BJ (cell line): ENCODE data around the gene AMZ1. TPM values are rescaled to one million over a fixed set of nuclear protein-coding genes. Genes with fewer than 3 reads are reported as not detected.
A peak's percentile ranks its signal among the peaks of the same experiment; 100 is the strongest.

Experiments used
- CTCF ChIA-PET: fragments of 350-600 bp; formaldehyde crosslinking; extraction: SDS; loops from one replicate; lab custom pipeline; 2021; ENCODE audit warnings: antibody characterized with exemption, inconsistent platforms; lab: Yijun Ruan, JAX
- POLR2A ChIA-PET: fragments of 300-600 bp; sonication (Branson Sonifier 250); formaldehyde crosslinking; extraction: SDS; loops from one replicate; lab custom pipeline; 2021; ENCODE audit warnings: antibody characterized with exemption; lab: Charles Lee
- DNase-seq: peaks from one replicate; pipeline ENCODE4 v3.0.0-alpha.2; 2011; ENCODE audit warnings: low read depth
- H3K27me3 ChIP-seq: 2 replicates; pipeline ENCODE4 v1.6.0; 2011; ENCODE audit warnings: low read length; ENCODE audit not compliant: control insufficient read depth, insufficient read depth
- H3K36me3 ChIP-seq: 2 replicates; pipeline ENCODE4 v1.5.1; 2011; ENCODE audit warnings: low read length; ENCODE audit not compliant: control insufficient read depth, insufficient read depth
- H3K4me3 ChIP-seq: 2 replicates; pipeline ENCODE4 v1.5.1; 2011; ENCODE audit warnings: low read depth, mild to moderate bottlenecking, control low read depth, low read length
- polyA plus RNA-seq: library from polyadenylated mRNA; depleted of rRNA; stranded (reverse); fragments of >200 nt; gene quantifications from 2 replicates; pipeline ENCODE4 v1.2.3, GENCODE V29; 2011
- TF ChIP-seq, protein P1 (sequence below): IDR thresholded peaks from 2 replicates; pipeline ENCODE4 v1.5.1; 2011; ENCODE audit warnings: low read depth, mild to moderate bottlenecking, control low read depth, inconsistent platforms, low read length, moderate library complexity; ENCODE audit not compliant: insufficient read depth

The AMZ1 gene
- polyA plus RNA-seq, 1 experiment, result 3.7 TPM

DNA sequence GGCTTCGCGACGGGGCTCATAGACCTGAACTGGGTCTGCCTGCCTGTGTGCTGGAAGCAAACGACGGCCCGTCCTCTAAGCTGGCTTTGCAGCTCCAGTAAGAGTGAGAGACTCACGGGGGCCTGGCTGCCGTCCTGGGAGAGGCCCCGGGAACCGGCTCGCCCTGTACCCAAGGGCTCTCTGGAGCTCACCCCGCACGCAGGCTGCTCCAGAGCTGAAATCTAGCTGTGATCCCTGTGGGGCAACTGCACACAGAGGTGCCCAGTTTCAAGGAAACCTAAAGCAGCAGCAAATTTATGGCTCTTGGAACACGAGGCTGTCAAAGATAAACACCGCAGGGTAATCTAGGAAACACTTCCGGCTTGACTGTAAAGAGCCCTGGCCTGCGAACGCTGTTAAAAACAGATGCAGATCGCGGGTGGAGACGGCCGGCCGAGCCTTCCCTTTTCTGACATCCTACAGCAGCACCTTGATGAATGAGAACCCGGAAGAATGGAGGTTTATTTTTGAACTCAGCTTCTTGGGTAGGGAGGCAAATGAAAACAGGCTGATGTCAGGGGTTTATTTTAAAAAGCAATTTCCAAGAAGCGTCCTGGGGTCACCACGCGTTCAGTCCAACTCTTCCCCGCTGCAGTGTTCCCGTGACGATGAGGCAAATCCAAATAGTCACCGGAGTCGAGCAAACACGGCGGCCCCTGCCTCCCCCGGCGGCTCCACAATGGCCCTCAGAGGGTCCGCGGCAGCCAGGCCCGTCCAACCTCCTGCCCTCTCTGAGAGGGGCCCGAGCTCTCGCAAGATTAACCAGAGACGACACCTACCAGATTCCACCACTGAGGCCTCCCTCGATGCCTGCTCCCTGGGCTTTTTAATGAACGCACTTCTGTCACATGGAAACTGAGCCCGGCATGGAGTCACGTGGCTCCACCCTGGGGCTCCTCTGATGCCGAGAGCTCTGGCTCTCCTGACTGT lies 29.6 kb downstream of the AMZ1 start:
- no peak overlapping the region for H3K4me3 ChIP-seq
- ChIA-PET POLR2A (no interaction called here), CTCF (interaction anchor here (1.5 kb wide), 1 partner anchor 9 kb away, joined by 4 read pairs; no protein-coding TSS in a partner anchor)
- TF ChIP-seq, protein P1, sequence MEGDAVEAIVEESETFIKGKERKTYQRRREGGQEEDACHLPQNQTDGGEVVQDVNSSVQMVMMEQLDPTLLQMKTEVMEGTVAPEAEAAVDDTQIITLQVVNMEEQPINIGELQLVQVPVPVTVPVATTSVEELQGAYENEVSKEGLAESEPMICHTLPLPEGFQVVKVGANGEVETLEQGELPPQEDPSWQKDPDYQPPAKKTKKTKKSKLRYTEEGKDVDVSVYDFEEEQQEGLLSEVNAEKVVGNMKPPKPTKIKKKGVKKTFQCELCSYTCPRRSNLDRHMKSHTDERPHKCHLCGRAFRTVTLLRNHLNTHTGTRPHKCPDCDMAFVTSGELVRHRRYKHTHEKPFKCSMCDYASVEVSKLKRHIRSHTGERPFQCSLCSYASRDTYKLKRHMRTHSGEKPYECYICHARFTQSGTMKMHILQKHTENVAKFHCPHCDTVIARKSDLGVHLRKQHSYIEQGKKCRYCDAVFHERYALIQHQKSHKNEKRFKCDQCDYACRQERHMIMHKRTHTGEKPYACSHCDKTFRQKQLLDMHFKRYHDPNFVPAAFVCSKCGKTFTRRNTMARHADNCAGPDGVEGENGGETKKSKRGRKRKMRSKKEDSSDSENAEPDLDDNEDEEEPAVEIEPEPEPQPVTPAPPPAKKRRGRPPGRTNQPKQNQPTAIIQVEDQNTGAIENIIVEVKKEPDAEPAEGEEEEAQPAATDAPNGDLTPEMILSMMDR, result no peak
- no peaks in the 10 kb centered on the region for H3K27me3 ChIP-seq
- peaks cover 12% of the 10 kb centered on the region for H3K36me3 ChIP-seq
- no peak for DNase-seq

- ChIA-PET POLR2A (no interaction called here), CTCF (interaction anchor here (0.6 to 1.5 kb wide), 4 partner anchors 9 to 1138 kb away, joined by 3 to 4 read pairs (median 3); no protein-coding TSS in a partner anchor)
- TF ChIP-seq, protein P1, result no peak
- Histone ChIP-seq H3K27me3 (no peaks in the 10 kb centered on the region), H3K36me3 (peaks cover 12% of the 10 kb centered on the region), H3K4me3 (no peak overlapping the region)
- no peak for DNase-seq
Observed at GRCh38 chr7:2718296-2718965, 30.4 kb downstream of the AMZ1 start.

- Histone ChIP-seq H3K36me3 (peaks cover 11% of the 10 kb centered on the region), H3K27me3 (no peaks in the 10 kb centered on the region), H3K4me3 (no peak overlapping the region)
- CTCF ChIA-PET, result interaction anchor here (0.6 to 1.5 kb wide), 4 partner anchors 9 to 1139 kb away, joined by 3 to 4 read pairs (median 3); no protein-coding TSS in a partner anchor
- TF ChIP-seq, protein P1, result peak; percentile 45
- POLR2A ChIA-PET, result no interaction called here
- DNase-seq, result no peak
Observed at GRCh38 chr7:2719007-2719406, 31.0 kb downstream of the AMZ1 start.

GRCh38 chr7:2720024-2720423 lies 32.0 kb downstream of the AMZ1 start:
- no peaks in the 10 kb centered on the region for H3K27me3 ChIP-seq
- ChIA-PET POLR2A (interaction anchor here (0.6 kb wide), 1 partner anchor 8 kb away, joined by 28 read pairs; no protein-coding TSS in a partner anchor), CTCF (no interaction called here)
- no peak overlapping the region for H3K4me3 ChIP-seq
- peaks cover 11% of the 10 kb centered on the region for H3K36me3 ChIP-seq
- TF ChIP-seq, protein P1, result no peak
- DNase-seq, result no peak

GRCh38 chr7:2721842-2722241 lies 33.8 kb downstream of the AMZ1 start:
- CTCF ChIA-PET, result interaction anchor here (1.5 kb wide), 1 partner anchor 143 kb away, joined by 3 read pairs; no protein-coding TSS in a partner anchor
- H3K4me3 ChIP-seq, result no peak overlapping the region
- H3K36me3 ChIP-seq, result peaks cover 15% of the 10 kb centered on the region
- POLR2A ChIA-PET, result no interaction called here
- DNase-seq, result no peak
- H3K27me3 ChIP-seq, result no peaks in the 10 kb centered on the region
- TF ChIP-seq, protein P1, result no peak
